Testis (tissue), 3 donors: ENCODE data around the gene TBC1D16. TPM values are rescaled to one million over a fixed set of nuclear protein-coding genes. Genes with fewer than 3 reads are reported as not detected.
A peak's percentile ranks its signal among the peaks of the same experiment; 100 is the strongest.

Experiments used
- DNase-seq: peaks from one replicate; pipeline ENCODE4 v3.0.0-alpha.2; 2019
- H3K27ac ChIP-seq, 2 donors: fragments of 200-600 bp; sonication (generic); one replicate each; pipeline ENCODE4 v1.5.1; 2019
- H3K27me3 ChIP-seq: fragments of 200-600 bp; sonication (generic); one replicate; pipeline ENCODE4 v1.5.1; 2019
- H3K36me3 ChIP-seq: fragments of 200-600 bp; sonication (generic); one replicate; pipeline ENCODE4 v1.5.1; 2017; ENCODE audit warnings: low read depth; ENCODE audit errors: missing control alignments
- H3K4me1 ChIP-seq: fragments of 200-600 bp; sonication (generic); one replicate; pipeline ENCODE4 v1.5.1; 2019
- H3K4me3 ChIP-seq, 2 donors: fragments of 200-600 bp; sonication (generic); one replicate each; pipeline ENCODE4 v1.5.1; 2017 to 2019
- H3K9me3 ChIP-seq: fragments of 200-600 bp; sonication (generic); one replicate; pipeline ENCODE4 v1.5.1; 2017
- CTCF ChIP-seq, 3 experiments: fragments of 450-650 bp in 2 of 3; fragments of 200-600 bp in 1 of 3; sonication (generic) in 1 of 3; IDR thresholded peaks; one replicate each; pipeline ENCODE4 v1.5.1; 2016 to 2019; ENCODE audit warnings: antibody characterized with exemption in 3 of 3, mild to moderate bottlenecking in 2 of 3, moderate library complexity in 1 of 3
- POLR2A ChIP-seq: fragments of 450-650 bp; IDR thresholded peaks from one replicate; pipeline ENCODE4 v1.6.1; 2017; ENCODE audit warnings: antibody characterized with exemption, mild to moderate bottlenecking, moderate library complexity
- WGBS, 2 donors: methylation state at CpG; one replicate each; pipeline ENCODE4 v1.1.5; 2018; 5-methylcytosine and 5-hydroxymethylcytosine counted together
- intact Hi-C: fragments of 100-400 bp; cut with DNase I; formaldehyde crosslinking; loops from one replicate; pipeline ENCODE4 v1.15.1; 2023; ENCODE audit warnings: low total_unique reads
- polyA plus RNA-seq: library from polyadenylated mRNA; stranded (reverse); fragments of 350-450 nt; fragmentation: Illumina TruSeq; extraction: RNeasy Lipid Tissue Mini Kit (QIAGEN cat#74804); gene quantifications from one replicate; pipeline ENCODE4 v1.2.3, GENCODE V29; 2014; ENCODE audit warnings: low read depth, low replicate concordance; ENCODE audit not compliant: insufficient read depth
- total RNA-seq, 2 donors: library from RNA; depleted of rRNA; stranded (reverse); fragments of >200 nt; gene quantifications; one replicate each; pipeline ENCODE4 v1.2.3, GENCODE V29; 2016

TBC1D16 gene
- total and polyA plus RNA-seq, 3 donors from 2014 or later: 11.0 to 16.0 (median 11.7) TPM

- TF ChIP-seq CTCF (IDR thresholded peaks at IDR 0.05) (no peak), POLR2A (no peak)
- Histone ChIP-seq H3K4me1 (peaks cover 27% of the 10 kb centered on the region), H3K27ac (no peak overlapping the region), H3K9me3 (no peaks in the 10 kb centered on the region), H3K36me3 (no peaks in the 10 kb centered on the region), H3K4me3 (no peak overlapping the region), H3K27me3 (no peaks in the 10 kb centered on the region)
- intact Hi-C loops: no loop called here
- no peak for DNase-seq
- WGBS, 2 donors: 94 to 95% methylated on average over 10 of the region's 10 CpGs
These were observed 80.5 kb downstream of the TBC1D16 start for GRCh38 chr17:79955167-79955549.

GRCh38 chr17:79954281-79955166 lies 81.1 kb downstream of the TBC1D16 start:
- no peak for DNase-seq
- no peaks in the 10 kb centered on the region for H3K36me3 ChIP-seq
- TF ChIP-seq POLR2A (no peak), CTCF (IDR thresholded peaks at IDR 0.05) (no peak)
- WGBS, 2 donors: 90 to 96% methylated on average over 14 to 25 of the region's 25 CpGs
- no peak overlapping the region for H3K27ac ChIP-seq
- no peaks in the 10 kb centered on the region for H3K27me3 ChIP-seq
- no peak overlapping the region for H3K4me3 ChIP-seq
- H3K9me3 ChIP-seq: no peaks in the 10 kb centered on the region
- intact Hi-C loops: no loop called here
- peaks cover 27% of the 10 kb centered on the region for H3K4me1 ChIP-seq

GRCh38 chr17:79953335-79953734 lies 82.3 kb downstream of the TBC1D16 start:
- no peak for TF ChIP-seq POLR2A
- no peak for TF ChIP-seq CTCF (IDR thresholded peaks at IDR 0.05)
- Histone ChIP-seq H3K27me3 (no peaks in the 10 kb centered on the region), H3K4me3 (no peak overlapping the region), H3K4me1 (peaks cover 36% of the 10 kb centered on the region), H3K36me3 (no peaks in the 10 kb centered on the region), H3K9me3 (no peaks in the 10 kb centered on the region), H3K27ac (no peak overlapping the region)
- no peak for DNase-seq
- intact Hi-C loops: no loop called here

GRCh38 chr17:79952901-79953300 lies 82.8 kb downstream of the TBC1D16 start:
- intact Hi-C loops: no loop called here
- no peak for DNase-seq
- Histone ChIP-seq H3K27ac (peak overlapping the region in 1 of 2 donors; percentile 11), H3K4me1 (peaks cover 36% of the 10 kb centered on the region), H3K4me3 (no peak overlapping the region), H3K9me3 (no peaks in the 10 kb centered on the region), H3K36me3 (no peaks in the 10 kb centered on the region), H3K27me3 (no peaks in the 10 kb centered on the region)
- 49 to 66% methylated on average over 8 of the region's 8 CpGs for WGBS, 2 donors
- TF ChIP-seq CTCF (IDR thresholded peaks at IDR 0.05): no peak
- TF ChIP-seq POLR2A: no peak
